Endothelial cell (in vitro differentiated cells): Measurements from ENCODE around the gene STRN4. TPM values are rescaled to one million over a fixed set of nuclear protein-coding genes. Genes with fewer than 3 reads are reported as not detected.

Experiments
- DNase-seq: peaks from one replicate; pipeline ENCODE4 v3.0.0; 2021; ENCODE audit warnings: low spot score
- H3K27ac Mint-ChIP-seq: one replicate; pipeline ENCODE4 v1.8.0; 2021; ENCODE audit warnings: mixed read lengths, inconsistent platforms; ENCODE audit not compliant: unreplicated experiment
- H3K27me3 Mint-ChIP-seq: one replicate; pipeline ENCODE4 v1.8.0; 2021; ENCODE audit warnings: mild to moderate bottlenecking, moderate library complexity, mixed read lengths, inconsistent platforms; ENCODE audit not compliant: unreplicated experiment
- H3K36me3 Mint-ChIP-seq: one replicate; pipeline ENCODE4 v1.8.0; 2021; ENCODE audit warnings: mild to moderate bottlenecking, low read depth, mixed read lengths, inconsistent platforms; ENCODE audit not compliant: unreplicated experiment
- H3K4me1 Mint-ChIP-seq: one replicate; pipeline ENCODE4 v1.8.0; 2021; ENCODE audit warnings: mild to moderate bottlenecking, mixed read lengths, inconsistent platforms; ENCODE audit not compliant: unreplicated experiment
- H3K4me3 Mint-ChIP-seq: one replicate; pipeline ENCODE4 v1.8.0; 2021; ENCODE audit warnings: mild to moderate bottlenecking, mixed read lengths, inconsistent platforms; ENCODE audit not compliant: unreplicated experiment
- H3K9me3 Mint-ChIP-seq: one replicate; pipeline ENCODE4 v1.8.0; 2021; ENCODE audit warnings: mixed read lengths, inconsistent platforms; ENCODE audit not compliant: unreplicated experiment
- CTCF ChIP-seq: fragments of 200-600 bp; sonication (generic); IDR thresholded peaks from one replicate; pipeline ENCODE4 v1.5.0; 2021; ENCODE audit warnings: antibody characterized with exemption; ENCODE audit not compliant: unreplicated experiment
- long read RNA-seq: library from polyadenylated mRNA; unstranded; transcript quantifications from one replicate; pipeline ENCODE4 v2.0.0, GENCODE V29; 2020; ENCODE audit not compliant: unreplicated experiment
- total RNA-seq: library from RNA; stranded (reverse); fragmentation: NEBNext Ultra II Directional; extraction: Animal tissue kit (Norgen Biotek cat#: 25700); gene quantifications from one replicate; pipeline ENCODE4 v1.2.1, GENCODE V29; 2021; ENCODE audit not compliant: unreplicated experiment

The STRN4 gene
- total RNA-seq, result 111 TPM
- long read RNA-seq, partial matches to known transcripts, result 4 of 7 reads
- long read RNA-seq, other reads (novel, unspliced or antisense), result 0 of 7 reads

- H3K4me1 Mint-ChIP-seq, result peaks cover 29% of the 10 kb centered on the region
- peak within 1 kb of the TSS; percentile 99 for H3K4me3 Mint-ChIP-seq
- peak within 1 kb of the TSS; percentile 86 for H3K27ac Mint-ChIP-seq
- peaks cover 4% of the 10 kb centered on the region for H3K36me3 Mint-ChIP-seq
- peaks cover 15% of the 10 kb centered on the region for H3K27me3 Mint-ChIP-seq
- TF ChIP-seq CTCF, result no peak
- peak; percentile 56 for DNase-seq
- no peaks in the 10 kb centered on the region for H3K9me3 Mint-ChIP-seq
These were observed at the start of gene STRN4 for GRCh38 chr19:46746281-46747057. Gene STRN4, minus strand, starts transcription at chr19:46746450. Its CDS starts 20 bp downstream, at chr19:46746430.

DNA sequence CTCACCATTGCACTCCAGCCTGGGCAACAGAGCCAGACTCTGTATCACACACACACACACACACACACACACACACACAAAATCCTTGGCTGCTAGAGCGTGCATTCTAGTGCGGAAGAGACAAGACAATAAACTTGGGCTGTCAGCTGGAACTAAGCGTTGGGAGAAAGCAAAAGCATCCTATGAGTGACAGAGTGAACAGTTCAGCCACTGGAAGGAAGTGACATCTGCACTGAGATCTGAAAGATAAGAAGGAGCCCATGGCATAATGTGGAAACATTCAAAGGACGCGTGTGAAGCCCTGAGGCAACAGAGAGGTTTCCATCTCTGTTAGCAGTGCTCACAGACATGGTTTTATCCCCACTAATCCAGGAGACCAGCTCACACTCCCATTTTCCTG is 45.7 kb upstream of the STRN4 start:
- Mint-ChIP-seq H3K27me3 (peaks cover 9% of the 10 kb centered on the region), H3K4me1 (peaks cover 7% of the 10 kb centered on the region), H3K9me3 (no peaks in the 10 kb centered on the region), H3K27ac (no peak overlapping the region), H3K4me3 (no peak overlapping the region), H3K36me3 (no peaks in the 10 kb centered on the region)
- no peak for TF ChIP-seq CTCF
- DNase-seq, result no peak

- H3K4me3 Mint-ChIP-seq, result peak overlapping the region; percentile 27
- no peaks in the 10 kb centered on the region for H3K9me3 Mint-ChIP-seq
- no peak overlapping the region for H3K27ac Mint-ChIP-seq
- H3K27me3 Mint-ChIP-seq, result peaks cover 13% of the 10 kb centered on the region
- DNase-seq, result no peak
- no peak for TF ChIP-seq CTCF
- H3K4me1 Mint-ChIP-seq, result peaks cover 21% of the 10 kb centered on the region
- H3K36me3 Mint-ChIP-seq, result no peaks in the 10 kb centered on the region
These were observed 43.1 kb upstream of the STRN4 start for GRCh38 chr19:46789371-46789770.

DNA sequence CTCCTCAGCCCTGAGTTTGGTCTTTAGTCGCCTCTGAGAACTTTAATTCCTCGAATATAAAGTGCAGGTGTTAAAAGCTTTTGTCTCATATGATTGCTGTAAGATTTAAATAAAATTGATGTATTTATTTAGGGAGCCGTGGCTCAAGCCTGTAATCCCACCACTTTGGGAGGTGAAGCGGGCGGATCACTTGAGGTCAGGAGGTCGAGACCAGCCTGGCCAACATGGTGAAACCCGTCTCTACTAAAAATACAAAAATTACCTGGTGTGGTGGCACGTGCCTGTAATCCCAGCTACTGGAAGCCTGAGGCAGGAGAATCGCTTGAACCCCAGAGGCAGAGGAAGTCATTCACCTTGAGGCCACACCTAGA is 42.7 kb upstream of the STRN4 start:
- Mint-ChIP-seq H3K9me3 (no peaks in the 10 kb centered on the region), H3K27ac (no peak overlapping the region), H3K4me3 (peak overlapping the region; percentile 69), H3K27me3 (peaks cover 13% of the 10 kb centered on the region), H3K36me3 (no peaks in the 10 kb centered on the region), H3K4me1 (peaks cover 25% of the 10 kb centered on the region)
- no peak for TF ChIP-seq CTCF
- no peak for DNase-seq

DNA sequence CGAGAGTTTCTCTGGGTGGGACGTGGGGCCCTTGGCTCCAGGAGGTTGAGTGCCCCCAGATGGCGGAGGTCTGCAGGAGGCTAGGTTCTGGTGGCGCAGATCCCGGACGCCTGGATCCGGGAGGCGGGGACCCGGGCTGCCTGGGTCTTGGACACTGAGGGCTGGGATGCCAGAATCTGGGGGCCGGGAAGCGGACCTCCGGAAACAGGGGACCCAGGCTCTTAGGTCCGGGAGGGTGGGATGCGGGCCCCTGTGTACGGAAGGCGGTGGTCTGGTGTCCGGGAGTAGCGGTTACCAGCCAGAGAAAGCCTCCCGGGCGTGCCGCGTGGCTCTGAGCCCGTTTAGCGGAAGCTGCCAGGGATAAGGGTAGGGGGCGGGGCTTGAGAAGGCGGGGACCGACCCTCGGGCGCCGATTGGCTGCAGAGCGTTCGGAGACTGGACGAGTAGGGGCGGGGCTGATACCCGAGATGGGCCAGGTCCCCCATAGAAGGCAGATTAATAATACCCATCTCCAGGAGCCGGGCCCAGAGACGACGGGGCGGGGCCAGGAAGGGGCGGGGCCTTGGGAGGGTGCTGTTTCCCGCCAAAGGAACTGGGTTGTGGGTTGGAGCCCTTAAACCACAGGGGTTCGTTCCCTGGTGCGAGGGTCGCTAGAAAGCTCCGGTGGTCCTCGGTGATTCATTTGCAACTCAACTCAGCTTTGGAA is 42.2 kb upstream of the STRN4 start, which contains the start of gene SLC1A5:
TSS of gene SLC1A5 (minus strand) at position 333 of the 706 bp plus-strand sequence. CDS start 629 bp downstream, outside the sequence.
- Mint-ChIP-seq H3K36me3 (peaks cover 4% of the 10 kb centered on the region), H3K4me1 (peaks cover 25% of the 10 kb centered on the region), H3K9me3 (no peaks in the 10 kb centered on the region), H3K4me3 (peak within 1 kb of the TSS; percentile 94), H3K27ac (no peak within 1 kb of the TSS), H3K27me3 (peaks cover 13% of the 10 kb centered on the region)
- no peak for TF ChIP-seq CTCF
- DNase-seq, result peak; percentile 92
